HepG2 (cell line): ENCODE measurements around the gene UBP1. TPM values are rescaled to one million over a fixed set of nuclear protein-coding genes. Genes with fewer than 3 reads are reported as not detected.

Source experiments
- ATAC-seq: fragments of 200-7000 bp; cut with Tn5 transposase; 3 replicates; pipeline ENCODE4 v1.9.1; 2020; ENCODE audit warnings: mild to moderate bottlenecking, moderate library complexity
- BruUV-seq: library from RNA; stranded (reverse); fragments of 400-500 nt; replicated peaks from 2 replicates; lab custom pipeline; 2021; lab: Mats Ljungman, UMichigan
- CTCF ChIA-PET: fragments of 300-600 bp; formaldehyde crosslinking; extraction: SDS; loops from one replicate; lab custom pipeline; 2021; ENCODE audit warnings: low total read pairs, inconsistent platforms, low intra/inter-chr PET ratio; lab: Yijun Ruan, JAX
- POLR2A ChIA-PET: fragments of 350-600 bp; sonication (Branson Sonifier 250); formaldehyde crosslinking; loops from one replicate; lab custom pipeline; 2020; ENCODE audit warnings: antibody characterized with exemption, inconsistent platforms; lab: Yijun Ruan, JAX
- DNase-seq: peaks from one replicate; pipeline ENCODE4 v3.0.0-alpha.2; 2015; ENCODE audit warnings: low spot score
- FAIRE-seq: peaks from 3 replicates; lab custom pipeline; 2011; peaks lifted over from hg19 to GRCh38; lab: Jason Lieb, UNC
- H2AFZ ChIP-seq: one replicate; pipeline ENCODE4 v1.6.1; 2011; ENCODE audit warnings: low read length, inconsistent platforms
- H3K27ac ChIP-seq: fragments of 300-600 bp; 3 replicates; pipeline ENCODE4 v1.8.0; 2011; ENCODE audit warnings: mixed run types, mild to moderate bottlenecking, mixed read lengths, low read length, inconsistent platforms; ENCODE audit not compliant: insufficient read depth; ENCODE audit errors: extremely low read length
- H3K27me3 ChIP-seq, 2 experiments: fragments of 200-600 bp in 1 of 2; 2 replicates in 1 of 2; 3 replicates in 1 of 2; pipeline versions ENCODE4 v1.6.0 to v1.8.0; 2011; ENCODE audit warnings: low read length in 2 of 2, mild to moderate bottlenecking in 2 of 2, moderate library complexity in 2 of 2, inconsistent platforms in 1 of 2; ENCODE audit not compliant: insufficient read depth in 2 of 2, control insufficient read depth in 1 of 2
- H3K36me3 ChIP-seq, 2 experiments: fragments of 200-600 bp in 1 of 2; replicated peaks in 1 of 2; 2 replicates in 1 of 2; 3 replicates in 1 of 2; pipeline versions ENCODE4 v1.5.1 to v1.8.0; 2011; ENCODE audit warnings: low read length in 2 of 2, inconsistent platforms in 1 of 2; ENCODE audit not compliant: insufficient read depth in 2 of 2, control insufficient read depth in 1 of 2
- H3K4me1 ChIP-seq: 2 replicates; pipeline ENCODE4 v1.5.1; 2012; ENCODE audit warnings: low read length, inconsistent platforms; ENCODE audit not compliant: insufficient read depth
- H3K4me2 ChIP-seq: 2 replicates; pipeline ENCODE4 v1.6.0; 2011; ENCODE audit warnings: low read depth, low read length, inconsistent platforms
- H3K4me3 ChIP-seq, 3 experiments: fragments of 200-600 bp in 1 of 3; sonication (generic), shearing (Covaris generic) in 1 of 3; replicated peaks in 1 of 3; 2 replicates each; pipeline ENCODE4 v1.5.1; 2011 to 2016; ENCODE audit warnings: low read length in 3 of 3, inconsistent platforms in 2 of 3, low read depth in 2 of 3, mild to moderate bottlenecking in 2 of 3, control low read depth in 1 of 3, mixed read lengths in 1 of 3; ENCODE audit not compliant: insufficient read depth in 1 of 3
- H3K79me2 ChIP-seq: one replicate; pipeline ENCODE4 v1.6.1; 2011; ENCODE audit warnings: low read length, inconsistent platforms; ENCODE audit not compliant: insufficient read depth
- H3K9ac ChIP-seq: 2 replicates; pipeline ENCODE4 v1.6.0; 2011; ENCODE audit warnings: mild to moderate bottlenecking, low read depth, low read length, inconsistent platforms; ENCODE audit not compliant: insufficient read depth
- H3K9me3 ChIP-seq: 2 replicates; pipeline ENCODE4 v1.5.1; 2012; ENCODE audit warnings: mild to moderate bottlenecking, low read length
- H4K20me1 ChIP-seq: 2 replicates; pipeline ENCODE4 v1.6.0; 2011; ENCODE audit warnings: inconsistent platforms, mild to moderate bottlenecking, low read length, moderate library complexity; ENCODE audit not compliant: insufficient read depth
- AGO1 ChIP-seq: fragments of 200-400 bp; formaldehyde crosslinking; IDR thresholded peaks from 2 replicates; pipeline ENCODE4 v1.6.1; 2017; ENCODE audit warnings: mild to moderate bottlenecking, low read depth, low read length, moderate library complexity; ENCODE audit not compliant: poor library complexity, severe bottlenecking
- BRCA1 ChIP-seq: sonication (generic); formaldehyde crosslinking; IDR thresholded peaks from 2 replicates; pipeline ENCODE4 v1.4.0; 2020; ENCODE audit warnings: missing genetic modification reagents
- CHD4 ChIP-seq: fragments of 200-600 bp; sonication (generic); IDR thresholded peaks from 2 replicates; pipeline ENCODE4 v1.7.0; 2017; ENCODE audit warnings: mild to moderate bottlenecking, low read length, borderline replicate concordance
- HNF4A ChIP-seq: sonication (generic); formaldehyde crosslinking; IDR thresholded peaks from 2 replicates; pipeline ENCODE4 v1.4.0; 2020; ENCODE audit warnings: missing genetic modification reagents
- MLLT10 ChIP-seq: sonication (generic); formaldehyde crosslinking; IDR thresholded peaks from 2 replicates; pipeline ENCODE4 v1.4.0; 2020; ENCODE audit warnings: missing genetic modification reagents
- PAX8 ChIP-seq: sonication (generic); formaldehyde crosslinking; IDR thresholded peaks from 2 replicates; pipeline ENCODE4 v1.8.0; 2022; ENCODE audit warnings: mild to moderate bottlenecking, missing genetic modification reagents, borderline replicate concordance
- SRSF9 ChIP-seq: fragments of 200-400 bp; formaldehyde crosslinking; IDR thresholded peaks from 2 replicates; pipeline ENCODE4 v1.6.1; 2018; ENCODE audit warnings: borderline replicate concordance, mild to moderate bottlenecking, low read depth, low read length; ENCODE audit not compliant: insufficient read depth, poor library complexity, severe bottlenecking
- U2AF1 ChIP-seq: fragments of 200-400 bp; formaldehyde crosslinking; optimal IDR thresholded peaks from 2 replicates; pipeline ENCODE3; 2017; ENCODE audit warnings: mild to moderate bottlenecking, low read depth, low read length
- ZBTB21 ChIP-seq: sonication (generic); formaldehyde crosslinking; IDR thresholded peaks from 2 replicates; pipeline ENCODE4 v1.4.0; 2020; ENCODE audit warnings: missing genetic modification reagents
- ZGPAT ChIP-seq: IDR thresholded peaks from 2 replicates; pipeline ENCODE4 v1.6.1; 2016; ENCODE audit warnings: mild to moderate bottlenecking
- ZNF224 ChIP-seq: sonication (generic); formaldehyde crosslinking; IDR thresholded peaks from 2 replicates; pipeline ENCODE4 v1.5.0; 2020; ENCODE audit warnings: mild to moderate bottlenecking, missing genetic modification reagents
- ZNF558 ChIP-seq: sonication (generic); formaldehyde crosslinking; IDR thresholded peaks from 2 replicates; pipeline ENCODE4 v1.9.0; 2022; ENCODE audit warnings: mild to moderate bottlenecking, missing genetic modification reagents, borderline replicate concordance
- ZNF572 ChIP-seq: sonication (generic); formaldehyde crosslinking; IDR thresholded peaks from 2 replicates; pipeline ENCODE4 v1.5.1; 2020; ENCODE audit warnings: mild to moderate bottlenecking, missing genetic modification reagents
- ZNF629 ChIP-seq: sonication (generic); formaldehyde crosslinking; conservative IDR thresholded peaks from 2 replicates; pipeline ENCODE4 v1.5.0; 2020; ENCODE audit warnings: missing genetic modification reagents
- ZNF883 ChIP-seq: sonication (generic); formaldehyde crosslinking; IDR thresholded peaks from 2 replicates; pipeline ENCODE4 v1.5.1; 2020; ENCODE audit warnings: mild to moderate bottlenecking, missing genetic modification reagents; ENCODE audit errors: not compliant biosample characterization
- WGBS: methylation state at CpG from one replicate; pipeline ENCODE4 v1.1.6; 2017; ENCODE audit warnings: low lambda C conversion rate; 5-methylcytosine and 5-hydroxymethylcytosine counted together
- in situ Hi-C: cut with HindIII; loops from 2 replicates; pipeline ENCODE4 v1.10.0; 2017; ENCODE audit warnings: low pct_unique_long_range_greater_than_20kb; ENCODE audit not compliant: extremely low pct_ligation_motif_present
- intact Hi-C: fragments of 100-400 bp; cut with micrococcal nuclease; formaldehyde crosslinking; loops from one replicate; pipeline ENCODE4 v1.10.0; 2022; ENCODE audit not compliant: unreplicated experiment
- polyA plus RNA-seq, 8 experiments: library from polyadenylated mRNA; depleted of rRNA in 3 of 8; stranded (reverse) in 7 of 8; unstranded in 1 of 8; fragments of >200 nt; fragmentation: Illumina TruSeq in 4 of 8; extraction: Trizol in 4 of 8; gene quantifications; 2 replicates each; pipeline versions ENCODE4 v1.2.1 to v1.2.3, GENCODE V29; 2011 to 2016; ENCODE audit warnings: low read depth in 4 of 8, missing spikeins in 1 of 8, mixed read lengths in 1 of 8; ENCODE audit not compliant: insufficient read depth in 1 of 8
- total RNA-seq, 5 experiments: library from RNA; depleted of rRNA; stranded (reverse); fragments of >200 nt; fragmentation: Illumina TruSeq; extraction: Trizol; gene quantifications; 2 replicates each; pipeline ENCODE4 v1.2.3, GENCODE V29; 2016; ENCODE audit warnings: low read depth in 1 of 5
- TF ChIP-seq, protein P1 (sequence below): sonication (generic); formaldehyde crosslinking; IDR thresholded peaks from 2 replicates; pipeline ENCODE4 v1.4.0; 2020; ENCODE audit warnings: missing genetic modification reagents, borderline replicate concordance
- TF ChIP-seq, protein P2 (sequence below): sonication (generic); formaldehyde crosslinking; IDR thresholded peaks from 2 replicates; pipeline ENCODE4 v1.5.0; 2020; ENCODE audit warnings: mild to moderate bottlenecking, missing genetic modification reagents

Gene UBP1
- total and polyA plus RNA-seq, 2 of the 13 experiments (the other 11 are each of a cell fraction or from before 2014, with no cell fraction given) = 48.3 to 79.9 TPM

DNA sequence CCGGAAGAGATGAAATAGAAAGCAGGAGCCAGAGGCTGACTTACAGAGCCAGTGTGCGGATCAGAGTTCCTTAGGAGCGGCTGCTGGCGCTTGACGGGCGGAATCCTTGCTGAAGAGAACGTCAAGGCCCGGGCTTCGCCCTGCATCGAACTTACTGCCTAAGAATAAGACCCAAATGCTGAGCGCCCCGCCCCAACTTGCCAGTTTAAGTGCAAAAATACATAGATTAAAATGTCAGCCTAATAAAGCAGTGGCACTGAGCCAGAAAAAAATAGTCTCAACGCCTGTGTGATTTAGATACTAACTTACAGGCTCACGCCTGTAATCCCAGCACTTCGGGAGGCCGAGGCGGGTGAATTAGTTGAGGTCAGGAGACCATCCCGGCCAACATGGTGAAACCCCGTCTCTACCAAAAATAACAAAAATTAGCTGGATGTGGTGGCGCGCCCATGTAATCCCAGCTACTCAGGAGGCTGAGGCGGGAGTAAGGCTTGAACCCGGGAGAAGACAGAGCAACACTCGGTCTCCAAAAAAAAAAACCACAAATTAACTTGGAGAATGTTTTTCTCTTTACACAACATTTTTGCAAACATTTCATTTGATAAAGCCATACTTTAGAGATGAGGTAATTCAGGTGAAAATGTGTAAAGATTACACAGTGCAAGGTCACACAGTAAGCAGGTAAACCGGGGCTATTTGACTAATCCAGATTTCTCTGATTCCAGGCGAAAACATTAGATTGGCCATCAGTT lies 1.2 kb upstream of the UBP1 start:
- H2AFZ ChIP-seq = no peak overlapping the region
- TF ChIP-seq, protein P1, sequence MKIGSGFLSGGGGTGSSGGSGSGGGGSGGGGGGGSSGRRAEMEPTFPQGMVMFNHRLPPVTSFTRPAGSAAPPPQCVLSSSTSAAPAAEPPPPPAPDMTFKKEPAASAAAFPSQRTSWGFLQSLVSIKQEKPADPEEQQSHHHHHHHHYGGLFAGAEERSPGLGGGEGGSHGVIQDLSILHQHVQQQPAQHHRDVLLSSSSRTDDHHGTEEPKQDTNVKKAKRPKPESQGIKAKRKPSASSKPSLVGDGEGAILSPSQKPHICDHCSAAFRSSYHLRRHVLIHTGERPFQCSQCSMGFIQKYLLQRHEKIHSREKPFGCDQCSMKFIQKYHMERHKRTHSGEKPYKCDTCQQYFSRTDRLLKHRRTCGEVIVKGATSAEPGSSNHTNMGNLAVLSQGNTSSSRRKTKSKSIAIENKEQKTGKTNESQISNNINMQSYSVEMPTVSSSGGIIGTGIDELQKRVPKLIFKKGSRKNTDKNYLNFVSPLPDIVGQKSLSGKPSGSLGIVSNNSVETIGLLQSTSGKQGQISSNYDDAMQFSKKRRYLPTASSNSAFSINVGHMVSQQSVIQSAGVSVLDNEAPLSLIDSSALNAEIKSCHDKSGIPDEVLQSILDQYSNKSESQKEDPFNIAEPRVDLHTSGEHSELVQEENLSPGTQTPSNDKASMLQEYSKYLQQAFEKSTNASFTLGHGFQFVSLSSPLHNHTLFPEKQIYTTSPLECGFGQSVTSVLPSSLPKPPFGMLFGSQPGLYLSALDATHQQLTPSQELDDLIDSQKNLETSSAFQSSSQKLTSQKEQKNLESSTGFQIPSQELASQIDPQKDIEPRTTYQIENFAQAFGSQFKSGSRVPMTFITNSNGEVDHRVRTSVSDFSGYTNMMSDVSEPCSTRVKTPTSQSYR (CRISPR knock-in tag) = no peak
- TF ChIP-seq HNF4A (CRISPR knock-in tag) (peak; percentile 43), MLLT10 (no peak), ZNF883 (CRISPR knock-in tag) (no peak), ZGPAT (CRISPR knock-in tag) (no peak; the same call in 1 of the 2 replicates), AGO1 (no peak), BRCA1 (CRISPR knock-in tag) (no peak), SRSF9 (no peak), ZBTB21 (CRISPR knock-in tag) (no peak), ZNF224 (CRISPR knock-in tag) (no peak), CHD4 (no peak), ZNF629 (no peak), U2AF1 (no peak), ZNF572 (CRISPR knock-in tag) (no peak), PAX8 (no peak), ZNF558 (CRISPR knock-in tag) (no peak)
- TF ChIP-seq, protein P2, sequence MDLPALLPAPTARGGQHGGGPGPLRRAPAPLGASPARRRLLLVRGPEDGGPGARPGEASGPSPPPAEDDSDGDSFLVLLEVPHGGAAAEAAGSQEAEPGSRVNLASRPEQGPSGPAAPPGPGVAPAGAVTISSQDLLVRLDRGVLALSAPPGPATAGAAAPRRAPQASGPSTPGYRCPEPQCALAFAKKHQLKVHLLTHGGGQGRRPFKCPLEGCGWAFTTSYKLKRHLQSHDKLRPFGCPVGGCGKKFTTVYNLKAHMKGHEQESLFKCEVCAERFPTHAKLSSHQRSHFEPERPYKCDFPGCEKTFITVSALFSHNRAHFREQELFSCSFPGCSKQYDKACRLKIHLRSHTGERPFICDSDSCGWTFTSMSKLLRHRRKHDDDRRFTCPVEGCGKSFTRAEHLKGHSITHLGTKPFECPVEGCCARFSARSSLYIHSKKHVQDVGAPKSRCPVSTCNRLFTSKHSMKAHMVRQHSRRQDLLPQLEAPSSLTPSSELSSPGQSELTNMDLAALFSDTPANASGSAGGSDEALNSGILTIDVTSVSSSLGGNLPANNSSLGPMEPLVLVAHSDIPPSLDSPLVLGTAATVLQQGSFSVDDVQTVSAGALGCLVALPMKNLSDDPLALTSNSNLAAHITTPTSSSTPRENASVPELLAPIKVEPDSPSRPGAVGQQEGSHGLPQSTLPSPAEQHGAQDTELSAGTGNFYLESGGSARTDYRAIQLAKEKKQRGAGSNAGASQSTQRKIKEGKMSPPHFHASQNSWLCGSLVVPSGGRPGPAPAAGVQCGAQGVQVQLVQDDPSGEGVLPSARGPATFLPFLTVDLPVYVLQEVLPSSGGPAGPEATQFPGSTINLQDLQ = no peak

More for the DNA sequence above, 1.2 kb upstream of the UBP1 start:
- Histone ChIP-seq H3K79me2 (peaks cover 33% of the 10 kb centered on the region), H3K9ac (peak overlapping the region; percentile 93), H3K9me3 (no peaks in the 10 kb centered on the region), H4K20me1 (peaks cover 22% of the 10 kb centered on the region), H3K4me3 (peak overlapping the region; percentile 61 to 74 (median 71)), H3K36me3 (no peaks in the 10 kb centered on the region), H3K27me3 (no peaks in the 10 kb centered on the region), H3K4me2 (peak overlapping the region; percentile 85), H3K27ac (peak overlapping the region; percentile 97), H3K4me1 (peaks cover 45% of the 10 kb centered on the region)
- in situ Hi-C loops = no loop called here
- intact Hi-C loops = loop anchor here (5.0 to 10.0 kb wide), 2 partner anchors 136 to 353 kb away; partner anchors contain the start of gene PDCD6IP
- ChIA-PET POLR2A (interaction anchor here (0.5 to 4.5 kb wide), 12 partner anchors 9 to 625 kb away, joined by 3 to 35 read pairs (median 4); partner anchors contain the start of gene PDCD6IP), CTCF (no interaction called here)
- FAIRE-seq (no peak), ATAC-seq (peak; percentile 9), DNase-seq (peak; percentile 79)
- 2% methylated on average over 26 of the region's 26 CpGs for WGBS
- BruUV-seq = TSS peak; percentile 99
